ENCODE measurements around the gene STX16. TPM values are rescaled to one million over a fixed set of nuclear protein-coding genes. Genes with fewer than 3 reads are reported as not detected.

Gene STX16
- total and polyA plus RNA-seq, 8 donors: 17.9 to 67.0 (median 25.1) TPM

DNA sequence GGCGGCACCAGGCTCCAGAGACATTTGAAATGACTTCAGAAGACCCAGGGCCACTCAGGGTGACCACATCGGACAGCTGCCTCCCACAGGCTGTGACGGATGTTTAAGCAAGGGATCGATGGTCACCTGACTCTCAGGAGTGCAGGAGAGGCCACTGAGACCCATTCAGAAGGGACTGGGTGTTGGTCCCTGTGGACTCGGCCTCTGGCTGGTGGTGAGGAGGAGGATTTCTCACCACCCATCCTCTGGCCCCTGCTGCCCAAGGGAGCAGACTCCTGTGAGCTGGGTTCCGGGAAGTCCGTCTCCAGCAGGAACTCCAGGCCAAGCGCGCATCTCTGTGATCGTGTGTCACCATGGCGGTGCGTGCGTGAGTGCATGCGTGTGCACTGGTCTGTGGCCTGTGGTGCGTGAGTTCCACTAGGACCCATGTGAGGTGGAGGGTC is 67.1 kb downstream of the STX16 start:
- ATAC-seq (no peak), DNase-seq (peak in 2 of 6 donors; percentile 32 to 43), FAIRE-seq (no peak)
- TF ChIP-seq, protein P1, sequence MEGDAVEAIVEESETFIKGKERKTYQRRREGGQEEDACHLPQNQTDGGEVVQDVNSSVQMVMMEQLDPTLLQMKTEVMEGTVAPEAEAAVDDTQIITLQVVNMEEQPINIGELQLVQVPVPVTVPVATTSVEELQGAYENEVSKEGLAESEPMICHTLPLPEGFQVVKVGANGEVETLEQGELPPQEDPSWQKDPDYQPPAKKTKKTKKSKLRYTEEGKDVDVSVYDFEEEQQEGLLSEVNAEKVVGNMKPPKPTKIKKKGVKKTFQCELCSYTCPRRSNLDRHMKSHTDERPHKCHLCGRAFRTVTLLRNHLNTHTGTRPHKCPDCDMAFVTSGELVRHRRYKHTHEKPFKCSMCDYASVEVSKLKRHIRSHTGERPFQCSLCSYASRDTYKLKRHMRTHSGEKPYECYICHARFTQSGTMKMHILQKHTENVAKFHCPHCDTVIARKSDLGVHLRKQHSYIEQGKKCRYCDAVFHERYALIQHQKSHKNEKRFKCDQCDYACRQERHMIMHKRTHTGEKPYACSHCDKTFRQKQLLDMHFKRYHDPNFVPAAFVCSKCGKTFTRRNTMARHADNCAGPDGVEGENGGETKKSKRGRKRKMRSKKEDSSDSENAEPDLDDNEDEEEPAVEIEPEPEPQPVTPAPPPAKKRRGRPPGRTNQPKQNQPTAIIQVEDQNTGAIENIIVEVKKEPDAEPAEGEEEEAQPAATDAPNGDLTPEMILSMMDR (IDR thresholded peaks at IDR 0.05): no peak
- peaks cover 0 to 5% (median 0%) of the 10 kb centered on the region in 3 donors for H3K36me3 ChIP-seq
- H3K27me3 ChIP-seq: no peaks in the 10 kb centered on the region
- no peak overlapping the region for H3K27ac ChIP-seq
- no peaks in the 10 kb centered on the region for H3K4me1 ChIP-seq
- H3K9me3 ChIP-seq: no peaks in the 10 kb centered on the region
- 89% methylated on average over 15 of the region's 15 CpGs for WGBS, 2 donors
- H3K4me3 ChIP-seq: no peak overlapping the region
- intact Hi-C loops (cut with DNase I): no loop called here

DNA sequence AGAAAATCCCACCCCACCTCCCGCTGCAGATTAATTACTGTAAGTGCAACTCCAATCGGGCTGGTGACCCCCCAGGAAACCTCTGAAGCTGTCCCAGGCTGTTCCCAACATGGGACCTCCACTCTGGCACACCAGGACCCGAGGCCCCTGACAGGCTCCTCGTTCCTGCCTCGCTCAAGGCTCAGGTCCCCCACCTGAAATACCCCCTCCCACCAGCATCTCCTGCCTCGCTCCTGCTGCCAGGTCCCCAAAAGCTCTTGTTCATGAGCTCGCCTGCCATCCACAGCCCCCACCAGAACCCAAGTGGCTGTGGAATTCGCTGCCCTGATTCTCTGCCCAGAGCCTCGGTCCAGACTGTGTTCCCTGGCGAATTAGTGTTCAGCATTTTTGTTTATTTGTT is 67.6 kb downstream of the STX16 start:
- H3K27ac ChIP-seq: no peak overlapping the region
- DNase-seq (peak in 2 of 6 donors; percentile 26 to 33), FAIRE-seq (no peak), ATAC-seq (no peak)
- no peaks in the 10 kb centered on the region for H3K4me1 ChIP-seq
- 80 to 90% methylated on average over 10 of the region's 10 CpGs for WGBS, 2 donors
- no peaks in the 10 kb centered on the region for H3K27me3 ChIP-seq
- intact Hi-C loops (cut with DNase I): no loop called here
- H3K36me3 ChIP-seq: peaks cover 0 to under 1% (median 0%) of the 10 kb centered on the region in 3 donors
- H3K9me3 ChIP-seq: no peaks in the 10 kb centered on the region
- no peak overlapping the region for H3K4me3 ChIP-seq
- TF ChIP-seq, protein P1 (IDR thresholded peaks at IDR 0.05): no peak

DNA sequence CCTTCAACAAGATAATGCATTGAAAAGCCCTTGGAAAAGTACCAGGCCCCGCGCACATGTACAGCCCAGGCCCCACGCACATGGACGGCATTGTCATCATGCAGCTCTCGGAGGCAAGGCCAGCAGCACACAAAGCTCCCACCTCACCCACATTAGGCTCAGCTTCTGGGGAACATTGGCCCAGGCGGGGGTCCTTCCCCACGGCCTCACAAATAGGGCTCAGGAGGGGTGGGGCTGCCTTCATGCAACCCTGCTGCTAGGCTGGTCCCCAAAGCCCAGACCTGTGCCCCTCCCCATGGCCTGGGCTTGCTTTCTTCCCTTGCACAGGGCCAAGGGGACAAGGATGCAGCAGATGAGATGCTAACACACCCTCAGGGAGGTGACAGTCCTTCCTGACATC is 68.2 kb downstream of the STX16 start:
- Histone ChIP-seq H3K4me1 (no peaks in the 10 kb centered on the region), H3K27me3 (no peaks in the 10 kb centered on the region), H3K4me3 (no peak overlapping the region), H3K36me3 (no peaks in the 10 kb centered on the region), H3K27ac (no peak overlapping the region), H3K9me3 (no peaks in the 10 kb centered on the region)
- WGBS, 2 donors: 74 to 86% methylated on average over 7 of the region's 7 CpGs
- FAIRE-seq: no peak
- intact Hi-C loops (cut with DNase I): no loop called here
- ATAC-seq: no peak
- DNase-seq: peak in 2 of 6 donors; percentile 27 to 32
- TF ChIP-seq, protein P1 (IDR thresholded peaks at IDR 0.05): no peak

DNA sequence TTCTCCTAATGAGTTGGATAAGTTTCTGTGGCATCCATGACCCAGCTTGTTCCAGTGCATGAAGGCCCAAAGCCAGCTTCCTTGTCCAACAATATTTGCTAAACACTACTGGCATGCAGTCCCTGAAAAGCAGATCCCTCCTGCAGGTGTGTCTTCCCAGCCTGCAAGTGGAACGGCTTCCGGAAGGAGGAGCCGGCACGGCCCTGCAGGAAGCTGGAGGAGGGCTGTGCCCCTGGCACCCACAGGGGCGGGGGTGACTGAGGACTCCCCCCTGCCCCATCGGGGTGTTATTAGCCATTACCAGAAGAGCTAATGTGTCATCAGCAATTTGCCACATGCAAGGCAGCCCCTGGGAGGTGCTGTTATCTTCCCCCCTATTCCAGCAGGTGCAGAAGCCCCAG is 68.9 kb downstream of the STX16 start:
- TF ChIP-seq, protein P1 (IDR thresholded peaks at IDR 0.05): no peak
- FAIRE-seq (no peak), ATAC-seq (no peak), DNase-seq (peak in 2 of 6 donors; percentile 36 to 48)
- Histone ChIP-seq H3K9me3 (no peaks in the 10 kb centered on the region), H3K36me3 (no peaks in the 10 kb centered on the region), H3K27me3 (no peaks in the 10 kb centered on the region), H3K27ac (no peak overlapping the region), H3K4me3 (no peak overlapping the region), H3K4me1 (no peaks in the 10 kb centered on the region)
- 16 to 19% methylated on average over 6 of the region's 6 CpGs for WGBS, 2 donors
- intact Hi-C loops (cut with DNase I): no loop called here

DNA sequence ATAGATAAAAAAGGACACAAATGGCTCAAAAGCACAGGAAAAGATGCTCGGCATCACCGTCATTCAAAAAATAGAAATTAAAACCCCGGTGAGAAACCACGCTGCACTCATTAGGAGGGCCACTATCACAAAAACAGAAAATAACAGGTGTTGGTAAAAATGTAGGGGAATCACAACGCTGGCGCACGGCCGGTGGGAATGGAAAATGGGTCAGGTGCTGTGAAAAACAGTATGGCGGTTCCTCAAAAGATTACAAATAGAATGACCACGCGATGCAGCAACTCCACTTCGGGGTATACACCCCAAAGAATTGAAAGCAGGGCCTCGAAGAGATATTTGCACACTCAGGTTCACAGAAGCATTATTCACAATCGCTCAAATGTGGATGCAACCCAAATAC is 69.8 kb downstream of the STX16 start:
- DNase-seq (peak in 1 of 6 donors; percentile 18), ATAC-seq (no peak), FAIRE-seq (no peak)
- Histone ChIP-seq H3K4me1 (no peaks in the 10 kb centered on the region), H3K4me3 (no peak overlapping the region), H3K27ac (no peak overlapping the region), H3K36me3 (no peaks in the 10 kb centered on the region), H3K9me3 (no peaks in the 10 kb centered on the region), H3K27me3 (no peaks in the 10 kb centered on the region)
- TF ChIP-seq, protein P1 (IDR thresholded peaks at IDR 0.05): no peak
- intact Hi-C loops (cut with DNase I): no loop called here
- WGBS, 2 donors: 82 to 93% methylated on average over 14 of the region's 14 CpGs
